ENCODE measurements around the gene PDCD10. TPM values are rescaled to one million over a fixed set of nuclear protein-coding genes. Genes with fewer than 3 reads are reported as not detected.
A peak's percentile ranks its signal among the peaks of the same experiment; 100 is the strongest.

The PDCD10 gene
- total RNA-seq, 1 donor from 2014 or later, result 66.2 TPM

DNA sequence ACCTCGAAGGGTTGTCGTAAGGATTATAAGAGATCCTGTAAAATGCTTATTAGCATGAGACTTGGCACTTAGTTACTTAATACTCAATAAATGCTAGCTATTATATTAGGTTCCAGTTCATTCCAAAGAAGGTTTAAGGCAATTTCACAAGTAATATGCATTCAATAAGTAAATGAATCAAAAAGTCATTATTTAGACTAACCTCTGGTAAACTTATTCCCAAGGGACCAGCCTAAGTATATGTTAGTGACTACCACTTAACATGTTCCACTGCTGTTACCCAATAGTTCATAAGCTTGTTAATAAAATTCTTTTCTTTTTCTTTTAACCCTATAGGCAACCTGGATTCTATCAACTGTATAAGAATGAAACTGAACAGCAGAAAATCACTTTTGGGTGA lies 5.1 kb downstream of the PDCD10 start:
- H3K4me3 Mint-ChIP-seq, result no peak overlapping the region
- H3K27me3 Mint-ChIP-seq (ENCODE audit: insufficient read depth), result no peaks in the 10 kb centered on the region
- peaks cover 9% of the 10 kb centered on the region for H3K4me1 Mint-ChIP-seq (ENCODE audit: low read depth)
- intact Hi-C loops (cut with micrococcal nuclease), result no loop called here
- H3K9me3 Mint-ChIP-seq, result no peaks in the 10 kb centered on the region
- no peak for DNase-seq (ENCODE audit: low spot score)
- no peak overlapping the region for H3K27ac Mint-ChIP-seq
- H3K36me3 Mint-ChIP-seq (ENCODE audit: low read depth), result no peaks in the 10 kb centered on the region

GRCh38 chr3:167728632-167729323 lies 5.9 kb downstream of the PDCD10 start:
- H3K9me3 Mint-ChIP-seq, result no peaks in the 10 kb centered on the region
- no peaks in the 10 kb centered on the region for H3K27me3 Mint-ChIP-seq (ENCODE audit: insufficient read depth)
- H3K4me1 Mint-ChIP-seq (ENCODE audit: low read depth), result peaks cover 9% of the 10 kb centered on the region
- no peak overlapping the region for H3K4me3 Mint-ChIP-seq
- intact Hi-C loops (cut with micrococcal nuclease), result no loop called here
- H3K27ac Mint-ChIP-seq, result no peak overlapping the region
- DNase-seq (ENCODE audit: low spot score), result no peak
- H3K36me3 Mint-ChIP-seq (ENCODE audit: low read depth), result no peaks in the 10 kb centered on the region

DNA sequence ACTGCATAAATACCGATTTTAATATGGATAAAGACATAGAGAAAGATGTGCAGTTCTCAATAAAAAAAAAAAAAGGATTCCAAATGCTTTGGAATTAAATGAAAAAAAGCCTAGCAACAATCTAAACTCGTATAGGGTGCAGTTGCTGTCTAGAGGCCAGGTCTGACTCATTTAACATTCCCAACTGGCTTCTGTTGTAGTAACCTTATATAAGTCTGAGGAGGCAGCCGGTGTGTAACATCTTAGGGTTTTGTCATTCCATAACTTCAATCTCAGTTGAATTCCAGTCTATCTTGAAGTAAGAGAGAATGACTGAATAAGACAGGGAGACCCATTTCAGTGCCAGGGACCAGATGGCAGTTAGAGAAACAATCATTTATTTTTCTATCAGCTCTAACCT lies 6.5 kb downstream of the PDCD10 start:
- peaks cover 9% of the 10 kb centered on the region for H3K4me1 Mint-ChIP-seq (ENCODE audit: low read depth)
- no peak for DNase-seq (ENCODE audit: low spot score)
- H3K36me3 Mint-ChIP-seq (ENCODE audit: low read depth), result peaks cover 2% of the 10 kb centered on the region
- H3K4me3 Mint-ChIP-seq, result no peak overlapping the region
- H3K27me3 Mint-ChIP-seq (ENCODE audit: insufficient read depth), result no peaks in the 10 kb centered on the region
- intact Hi-C loops (cut with micrococcal nuclease), result no loop called here
- no peaks in the 10 kb centered on the region for H3K9me3 Mint-ChIP-seq
- no peak overlapping the region for H3K27ac Mint-ChIP-seq

GRCh38 chr3:167723872-167724271 lies 10.8 kb downstream of the PDCD10 start:
- no peaks in the 10 kb centered on the region for H3K27me3 Mint-ChIP-seq (ENCODE audit: insufficient read depth)
- H3K27ac Mint-ChIP-seq, result no peak overlapping the region
- H3K36me3 Mint-ChIP-seq (ENCODE audit: low read depth), result peaks cover 14% of the 10 kb centered on the region
- H3K9me3 Mint-ChIP-seq, result no peaks in the 10 kb centered on the region
- H3K4me1 Mint-ChIP-seq (ENCODE audit: low read depth), result peaks cover 18% of the 10 kb centered on the region
- no peak for DNase-seq (ENCODE audit: low spot score)
- H3K4me3 Mint-ChIP-seq, result no peak overlapping the region
- intact Hi-C loops (cut with micrococcal nuclease), result no loop called here

DNA sequence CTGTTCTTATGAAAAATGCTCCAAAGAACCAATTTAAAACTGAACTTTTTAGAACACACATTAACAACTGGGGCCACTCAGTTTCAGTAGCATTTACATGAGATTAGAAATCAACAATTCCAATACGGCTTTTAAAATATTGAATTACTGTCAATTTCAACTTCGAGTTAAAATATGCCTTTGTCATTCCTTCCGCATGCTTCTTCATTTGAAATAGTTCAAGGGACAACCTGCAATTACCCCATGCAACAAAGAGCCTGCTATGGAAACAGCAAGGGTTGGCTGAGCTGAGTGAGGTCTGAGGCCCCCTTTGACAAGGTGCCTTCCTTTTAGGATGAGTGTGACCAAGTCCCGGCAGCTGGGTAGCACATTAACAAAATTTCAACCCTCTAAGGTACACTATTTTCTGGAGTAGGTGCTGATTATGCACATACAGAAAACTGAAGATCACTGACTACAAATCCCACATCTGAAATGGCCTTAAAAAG lies 11.6 kb downstream of the PDCD10 start:
- Mint-ChIP-seq H3K9me3 (no peaks in the 10 kb centered on the region), H3K27ac (no peak overlapping the region), H3K27me3 (ENCODE audit: insufficient read depth) (no peaks in the 10 kb centered on the region), H3K4me3 (no peak overlapping the region), H3K4me1 (ENCODE audit: low read depth) (peaks cover 14% of the 10 kb centered on the region), H3K36me3 (ENCODE audit: low read depth) (peaks cover 22% of the 10 kb centered on the region)
- DNase-seq (ENCODE audit: low spot score), result no peak
- intact Hi-C loops (cut with micrococcal nuclease), result no loop called here

- DNase-seq (ENCODE audit: low spot score), result no peak
- no peaks in the 10 kb centered on the region for H3K27me3 Mint-ChIP-seq (ENCODE audit: insufficient read depth)
- H3K9me3 Mint-ChIP-seq, result no peaks in the 10 kb centered on the region
- H3K4me1 Mint-ChIP-seq (ENCODE audit: low read depth), result peaks cover 33% of the 10 kb centered on the region
- H3K4me3 Mint-ChIP-seq, result no peak overlapping the region
- peaks cover 49% of the 10 kb centered on the region for H3K36me3 Mint-ChIP-seq (ENCODE audit: low read depth)
- no peak overlapping the region for H3K27ac Mint-ChIP-seq
- intact Hi-C loops (cut with micrococcal nuclease), result no loop called here
These were observed 16.1 kb downstream of the PDCD10 start for GRCh38 chr3:167718582-167718981.

DNA sequence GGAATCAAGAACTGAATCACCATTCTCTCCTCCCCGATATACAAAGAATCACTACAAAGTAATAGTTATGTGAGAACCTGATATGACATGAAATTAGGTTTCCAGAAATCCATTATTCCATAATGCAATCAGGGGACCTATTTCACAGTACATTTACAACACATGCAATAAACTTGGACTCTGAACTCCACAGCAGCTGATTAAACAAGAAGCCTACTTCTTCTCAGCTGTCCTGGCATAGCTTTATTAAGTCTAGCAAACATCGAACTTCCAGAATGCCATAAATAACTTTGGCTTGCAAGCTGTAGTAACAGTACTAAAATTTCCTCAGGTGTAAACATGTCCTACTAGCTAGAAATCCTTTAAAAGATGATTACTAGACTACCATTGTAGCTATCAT lies 17.8 kb downstream of the PDCD10 start:
- intact Hi-C loops (cut with micrococcal nuclease), result no loop called here

DNA sequence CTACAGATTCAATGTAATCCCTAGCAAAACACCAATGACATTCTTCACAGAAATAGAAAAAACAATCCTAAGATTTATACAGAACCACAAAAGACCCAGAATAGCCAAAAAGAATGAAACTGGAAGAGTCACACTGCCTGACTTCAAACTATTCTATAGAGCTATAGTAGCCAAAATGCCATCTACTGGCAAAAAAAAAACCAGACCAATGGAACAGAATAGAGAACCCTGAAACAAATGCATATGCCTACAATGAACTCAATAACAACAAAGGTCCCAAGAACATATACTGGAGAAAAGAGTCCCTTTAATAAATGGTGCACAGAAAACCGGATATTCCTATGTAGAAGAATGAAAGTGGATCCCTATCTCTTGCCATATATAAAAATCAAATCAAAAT lies 19.8 kb downstream of the PDCD10 start:
- H3K4me1 Mint-ChIP-seq (ENCODE audit: low read depth), result peaks cover 51% of the 10 kb centered on the region
- H3K4me3 Mint-ChIP-seq, result no peak overlapping the region
- DNase-seq (ENCODE audit: low spot score), result no peak

More for the DNA sequence above, 17.8 kb downstream of the PDCD10 start:
- no peak for DNase-seq (ENCODE audit: low spot score)
- peaks cover 54% of the 10 kb centered on the region for H3K36me3 Mint-ChIP-seq (ENCODE audit: low read depth)
- no peak overlapping the region for H3K27ac Mint-ChIP-seq
- H3K4me3 Mint-ChIP-seq, result no peak overlapping the region
- H3K27me3 Mint-ChIP-seq (ENCODE audit: insufficient read depth), result no peaks in the 10 kb centered on the region
- peaks cover 48% of the 10 kb centered on the region for H3K4me1 Mint-ChIP-seq (ENCODE audit: low read depth)
- no peaks in the 10 kb centered on the region for H3K9me3 Mint-ChIP-seq

DNA sequence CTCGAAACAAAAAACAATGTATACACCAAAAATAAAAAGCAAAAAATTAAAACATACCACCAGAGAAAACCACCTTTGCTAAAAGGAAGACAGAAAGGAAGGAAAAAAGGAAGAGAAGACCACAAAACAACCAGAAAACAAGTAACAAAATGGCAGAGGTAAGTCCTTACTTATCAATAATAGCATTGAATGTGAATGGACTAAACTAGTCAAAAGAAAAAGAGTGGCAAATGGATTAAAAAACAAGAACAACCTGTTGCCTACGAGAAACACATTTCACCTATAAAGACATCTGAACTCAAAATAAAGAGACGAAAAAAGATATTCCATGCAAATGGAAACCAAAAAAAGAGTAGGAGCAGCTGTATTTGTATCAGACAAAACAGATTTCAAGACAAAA lies 22.2 kb downstream of the PDCD10 start:
- Mint-ChIP-seq H3K9me3 (no peaks in the 10 kb centered on the region), H3K27me3 (ENCODE audit: insufficient read depth) (no peaks in the 10 kb centered on the region), H3K36me3 (ENCODE audit: low read depth) (peaks cover 45% of the 10 kb centered on the region), H3K4me1 (ENCODE audit: low read depth) (peaks cover 46% of the 10 kb centered on the region), H3K4me3 (no peak overlapping the region), H3K27ac (no peak overlapping the region)
- no peak for DNase-seq (ENCODE audit: low spot score)
- intact Hi-C loops (cut with micrococcal nuclease), result no loop called here

More for the DNA sequence above, 19.8 kb downstream of the PDCD10 start:
- Mint-ChIP-seq H3K27ac (no peak overlapping the region), H3K36me3 (ENCODE audit: low read depth) (peaks cover 60% of the 10 kb centered on the region), H3K9me3 (no peaks in the 10 kb centered on the region), H3K27me3 (ENCODE audit: insufficient read depth) (no peaks in the 10 kb centered on the region)
- intact Hi-C loops (cut with micrococcal nuclease), result no loop called here

DNA sequence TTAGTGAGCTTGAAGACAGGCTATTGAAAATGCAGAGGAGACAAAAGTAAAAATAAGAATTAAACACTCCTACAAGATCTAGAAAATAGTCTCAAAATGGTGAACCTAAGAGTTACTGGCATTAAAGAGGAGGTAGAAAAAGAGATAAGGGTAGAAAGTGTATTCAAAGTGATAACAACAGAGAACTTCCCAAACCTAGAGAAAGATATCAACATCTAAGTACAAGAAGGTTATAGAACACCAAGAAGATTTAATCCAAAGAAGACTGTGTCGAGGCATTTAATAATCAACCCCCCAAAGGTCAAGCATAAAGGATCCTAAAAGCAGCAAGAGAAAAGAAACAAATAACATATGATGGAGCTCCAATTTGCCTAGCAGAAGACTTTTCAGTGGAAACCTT lies 23.3 kb downstream of the PDCD10 start:
- DNase-seq (ENCODE audit: low spot score), result no peak
- Mint-ChIP-seq H3K27ac (no peak overlapping the region), H3K9me3 (no peaks in the 10 kb centered on the region), H3K36me3 (ENCODE audit: low read depth) (peaks cover 46% of the 10 kb centered on the region), H3K4me3 (no peak overlapping the region), H3K4me1 (ENCODE audit: low read depth) (peaks cover 46% of the 10 kb centered on the region), H3K27me3 (ENCODE audit: insufficient read depth) (no peaks in the 10 kb centered on the region)
- intact Hi-C loops (cut with micrococcal nuclease), result no loop called here

GRCh38 chr3:167710552-167710951 lies 24.1 kb downstream of the PDCD10 start:
- no peak for DNase-seq (ENCODE audit: low spot score)
- Mint-ChIP-seq H3K4me3 (no peak overlapping the region), H3K36me3 (ENCODE audit: low read depth) (peaks cover 46% of the 10 kb centered on the region), H3K9me3 (no peaks in the 10 kb centered on the region), H3K27ac (peak overlapping the region; percentile 63), H3K27me3 (ENCODE audit: insufficient read depth) (no peaks in the 10 kb centered on the region), H3K4me1 (ENCODE audit: low read depth) (peaks cover 46% of the 10 kb centered on the region)
- intact Hi-C loops (cut with micrococcal nuclease), result no loop called here

DNA sequence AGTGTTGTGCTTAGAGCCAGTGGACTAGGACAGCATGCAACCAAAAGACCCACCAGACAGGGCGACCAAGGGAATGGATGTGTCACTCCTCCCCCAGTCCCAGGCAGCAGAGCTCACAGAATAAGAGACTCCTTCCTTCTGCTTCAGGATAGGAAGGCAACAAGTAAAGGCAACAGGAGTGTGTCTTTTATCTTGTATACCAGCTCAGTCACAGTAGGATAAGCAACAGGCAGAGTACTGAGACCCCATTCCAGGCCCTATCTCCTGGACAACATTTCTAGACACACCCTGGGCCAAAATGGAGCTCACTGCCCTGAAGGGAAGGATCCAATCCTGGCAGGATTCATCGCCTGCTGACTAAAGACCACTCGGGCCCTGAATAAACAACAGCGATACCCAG lies 25.0 kb downstream of the PDCD10 start:
- H3K27me3 Mint-ChIP-seq (ENCODE audit: insufficient read depth), result no peaks in the 10 kb centered on the region
- H3K9me3 Mint-ChIP-seq, result no peaks in the 10 kb centered on the region
- H3K36me3 Mint-ChIP-seq (ENCODE audit: low read depth), result peaks cover 40% of the 10 kb centered on the region
- no peak for DNase-seq (ENCODE audit: low spot score)
- intact Hi-C loops (cut with micrococcal nuclease), result no loop called here
- H3K4me3 Mint-ChIP-seq, result no peak overlapping the region
- no peak overlapping the region for H3K27ac Mint-ChIP-seq
- peaks cover 38% of the 10 kb centered on the region for H3K4me1 Mint-ChIP-seq (ENCODE audit: low read depth)

DNA sequence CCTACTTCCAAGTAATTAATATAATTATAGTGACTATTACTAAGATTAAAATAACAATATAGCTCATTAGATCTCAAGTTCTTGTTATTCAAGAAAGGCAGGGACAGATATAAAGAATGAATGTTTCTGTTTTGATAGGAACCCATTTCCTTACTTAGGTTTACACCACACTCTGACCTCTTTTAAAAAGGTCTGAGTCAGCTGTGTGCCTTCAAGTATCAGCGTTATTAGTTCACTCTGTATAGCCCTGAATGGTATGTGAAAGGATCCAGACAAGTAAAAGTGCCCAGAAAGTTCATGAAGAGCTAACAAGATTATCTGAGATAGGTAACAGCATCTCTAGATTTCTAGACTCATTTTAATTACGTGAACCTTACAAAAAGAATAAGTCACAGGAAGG lies 28.9 kb downstream of the PDCD10 start:
- intact Hi-C loops (cut with micrococcal nuclease), result no loop called here
- DNase-seq (ENCODE audit: low spot score), result no peak
- H3K27ac Mint-ChIP-seq, result no peak overlapping the region
- H3K36me3 Mint-ChIP-seq (ENCODE audit: low read depth), result peaks cover 26% of the 10 kb centered on the region
- H3K4me3 Mint-ChIP-seq, result no peak overlapping the region
- no peaks in the 10 kb centered on the region for H3K27me3 Mint-ChIP-seq (ENCODE audit: insufficient read depth)
- peaks cover 2% of the 10 kb centered on the region for H3K4me1 Mint-ChIP-seq (ENCODE audit: low read depth)
- H3K9me3 Mint-ChIP-seq, result no peaks in the 10 kb centered on the region

- Mint-ChIP-seq H3K27me3 (ENCODE audit: insufficient read depth) (no peaks in the 10 kb centered on the region), H3K4me1 (ENCODE audit: low read depth) (peaks cover 5% of the 10 kb centered on the region), H3K9me3 (no peaks in the 10 kb centered on the region), H3K4me3 (no peak overlapping the region), H3K27ac (no peak overlapping the region), H3K36me3 (ENCODE audit: low read depth) (peaks cover 21% of the 10 kb centered on the region)
- intact Hi-C loops (cut with micrococcal nuclease), result no loop called here
- DNase-seq (ENCODE audit: low spot score), result no peak
These were observed 33.8 kb downstream of the PDCD10 start for GRCh38 chr3:167700926-167701325.
